Anterior cingulate cortex (tissue), 58 donors: ENCODE data around the gene PKP2.

ENCODE experiments used
- DNase-seq, 58 donors: peaks; one replicate each; lab custom pipeline; 2025; lab: John Stamatoyannopoulos, UW

The PKP2 gene

DNA sequence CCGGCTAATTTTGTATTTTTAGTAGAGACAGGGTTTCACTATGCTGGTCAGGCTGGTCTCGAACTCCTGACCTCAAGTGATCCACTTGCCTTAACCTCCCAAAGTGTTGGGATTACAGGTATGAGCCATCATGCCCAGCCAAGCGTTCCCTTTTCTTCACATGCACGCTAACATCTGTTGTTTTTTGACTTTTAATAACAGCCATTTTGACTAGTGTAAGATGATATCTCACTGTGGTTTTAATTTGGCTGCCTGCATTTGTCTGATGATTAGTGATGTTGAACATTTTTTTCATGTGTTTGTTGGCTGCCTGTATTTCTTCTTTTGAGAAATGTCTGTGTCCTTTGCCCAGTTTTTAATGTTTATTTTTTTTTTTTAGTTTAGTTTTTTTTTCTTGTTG lies 130.7 kb downstream of the PKP2 start:
- DNase-seq: no peak

DNA sequence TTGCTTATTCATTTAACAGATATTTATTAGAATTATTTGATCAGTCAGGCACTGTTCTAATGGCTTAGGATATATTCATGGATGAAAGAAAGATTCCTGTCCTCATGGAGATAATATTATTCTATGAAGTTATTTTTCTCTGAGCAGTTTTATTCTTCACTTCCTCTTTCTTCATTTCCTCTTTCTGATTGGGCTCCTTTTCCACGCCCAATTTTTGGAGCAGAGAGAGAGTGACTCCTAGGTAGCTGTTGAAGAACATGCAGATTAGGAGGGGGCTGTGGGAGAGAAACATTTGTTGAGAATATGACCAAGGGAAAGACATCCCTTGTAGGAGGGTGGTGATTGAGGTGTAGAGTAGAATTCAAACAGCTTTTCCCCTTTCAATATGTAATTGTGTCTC lies 134.9 kb downstream of the PKP2 start:
- DNase-seq: no peak

DNA sequence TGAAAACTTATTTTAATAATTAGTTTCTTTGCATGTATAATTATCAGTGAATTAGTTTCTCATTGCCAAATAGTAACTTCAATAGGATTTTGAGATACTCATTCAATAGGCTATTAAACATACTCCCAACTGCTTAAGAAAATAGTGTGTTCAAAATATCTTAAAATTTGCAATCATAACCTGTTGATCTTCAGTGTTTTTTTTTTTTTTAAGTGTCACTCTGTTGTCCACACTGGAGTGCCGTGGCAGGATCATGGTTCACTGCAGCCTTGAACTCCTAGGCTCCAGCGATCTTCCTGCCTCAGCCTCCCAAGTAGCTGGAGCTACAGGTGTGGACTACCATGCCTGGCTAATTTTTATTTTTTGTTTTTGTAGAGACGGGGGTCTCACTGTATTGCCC lies 139.4 kb downstream of the PKP2 start:
- no peak for DNase-seq

DNA sequence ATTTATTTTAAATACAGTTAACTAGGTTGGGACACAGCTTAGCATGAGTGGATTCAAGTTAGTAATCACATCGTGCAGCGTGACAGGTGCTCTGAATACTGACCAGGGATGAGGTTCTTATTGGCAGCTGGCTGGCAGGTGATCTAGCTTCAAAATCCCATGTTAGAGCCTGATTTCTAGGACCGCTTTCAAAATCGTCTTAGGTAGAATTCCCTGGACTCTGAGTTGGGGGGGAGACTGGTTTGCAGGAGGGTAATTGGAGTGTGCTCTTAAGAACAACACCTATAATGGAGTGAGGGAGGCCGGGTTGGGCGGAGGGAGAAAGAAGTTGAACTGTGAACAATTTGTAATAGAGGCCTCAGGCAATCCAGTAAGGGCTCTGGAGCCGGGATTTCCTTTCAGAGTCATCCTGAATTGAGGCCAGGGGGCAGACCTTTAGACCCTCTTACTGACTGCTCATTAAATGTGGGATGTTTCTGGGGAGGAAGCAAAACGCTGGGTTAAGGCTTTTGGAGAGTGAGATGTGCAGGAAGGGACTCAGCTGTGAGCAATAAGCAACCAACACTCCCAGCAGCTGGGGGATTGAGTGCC lies 140.0 kb downstream of the PKP2 start:
- peak in 1 of 58 donors; percentile 22 for DNase-seq

DNA sequence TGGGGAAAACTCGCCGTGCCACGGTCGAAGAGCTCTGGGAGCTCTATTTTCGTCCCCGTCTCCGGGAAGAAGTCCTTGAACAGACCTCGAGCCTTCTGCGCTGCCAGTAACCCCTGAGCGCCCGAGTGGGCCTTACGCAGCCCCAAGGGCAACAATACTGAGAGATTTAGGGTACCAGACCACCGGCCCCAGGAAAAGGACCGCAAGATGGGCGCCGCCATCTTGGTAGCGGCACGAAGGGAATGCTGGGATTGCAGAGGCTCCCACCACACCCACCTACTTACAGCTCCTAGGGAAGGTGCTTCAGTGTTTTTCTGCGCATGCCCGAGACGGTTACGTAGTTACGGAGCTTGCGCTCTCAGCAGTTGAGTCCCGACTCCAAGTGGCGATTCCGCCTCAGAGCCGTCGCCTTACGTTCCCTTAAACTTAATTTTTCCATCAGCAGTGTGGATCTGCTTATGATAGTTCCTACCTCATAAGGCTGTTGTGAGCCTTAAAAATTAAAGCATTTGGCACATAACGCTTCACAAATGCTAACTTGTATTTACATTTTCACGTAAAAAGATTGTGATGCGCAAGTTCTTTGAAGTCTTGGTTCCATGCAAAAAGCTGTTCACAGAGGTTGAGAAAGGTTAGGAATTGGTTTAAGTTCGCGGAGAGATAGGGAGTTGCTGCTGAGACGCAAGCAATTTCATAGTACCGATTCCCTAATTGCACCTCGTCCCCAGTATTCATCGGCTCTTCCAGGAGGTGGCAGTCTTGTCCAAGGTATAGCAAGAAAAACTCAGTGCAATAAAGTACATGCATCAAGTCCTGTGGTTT lies 140.7 kb downstream of the PKP2 start, which contains the start of gene YARS2:
Gene YARS2 (minus strand): TSS at position 244 of the 822 bp plus-strand sequence. CDS start 23 bp downstream, at position 221.
- DNase-seq: peak; percentile 34 to 96 (median 89)

DNA sequence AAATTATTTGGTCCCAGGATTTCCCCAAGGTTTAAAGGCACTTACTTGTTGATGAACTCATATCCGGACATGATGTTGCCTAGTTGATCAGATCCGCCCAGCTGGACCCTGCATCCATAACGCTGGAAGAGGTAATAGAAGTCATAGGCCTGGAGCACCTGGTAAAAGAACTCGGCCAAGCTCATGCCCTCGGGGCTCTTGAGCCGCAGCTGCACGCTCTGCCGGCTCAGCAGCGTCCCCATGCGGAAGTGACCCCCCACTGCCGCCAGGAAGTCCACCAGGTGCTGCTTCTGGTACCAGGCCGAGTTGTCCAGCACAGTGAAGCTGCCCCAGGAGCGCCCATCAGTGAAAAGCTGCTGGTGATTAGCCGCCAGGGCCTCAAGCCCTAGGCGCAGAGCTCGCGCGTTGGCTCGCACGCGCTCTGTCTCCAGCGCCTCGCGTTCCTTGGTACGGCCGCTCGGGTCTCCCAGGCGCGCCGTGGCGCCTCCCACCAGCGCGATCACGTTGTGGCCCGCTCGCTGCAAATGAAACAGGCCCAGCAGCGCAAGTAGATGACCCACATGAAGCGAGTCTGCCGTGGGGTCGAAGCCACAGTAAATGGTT lies 141.4 kb downstream of the PKP2 start:
- DNase-seq: peak in 54 of 58 donors; percentile 31 to 82 (median 67)

DNA sequence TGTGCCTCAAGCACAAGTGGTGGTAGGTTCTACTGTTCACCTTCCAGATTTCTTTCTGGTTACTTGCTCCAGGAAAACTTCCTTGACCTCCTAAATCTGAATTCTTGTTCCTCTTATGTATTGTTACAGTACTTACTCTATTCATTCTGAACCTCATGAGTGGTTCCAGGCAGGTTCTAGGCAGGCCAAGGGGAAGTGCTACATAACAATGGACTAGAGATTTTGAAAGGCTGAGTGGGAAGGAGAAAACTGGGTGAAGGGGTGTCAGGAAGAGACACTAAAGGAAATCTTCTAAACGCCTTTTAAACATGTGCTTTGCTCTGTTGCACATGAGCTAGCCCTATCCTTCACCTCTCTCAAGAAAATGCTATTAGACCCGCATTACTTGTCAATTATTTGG lies 142.5 kb downstream of the PKP2 start:
- no peak for DNase-seq

DNA sequence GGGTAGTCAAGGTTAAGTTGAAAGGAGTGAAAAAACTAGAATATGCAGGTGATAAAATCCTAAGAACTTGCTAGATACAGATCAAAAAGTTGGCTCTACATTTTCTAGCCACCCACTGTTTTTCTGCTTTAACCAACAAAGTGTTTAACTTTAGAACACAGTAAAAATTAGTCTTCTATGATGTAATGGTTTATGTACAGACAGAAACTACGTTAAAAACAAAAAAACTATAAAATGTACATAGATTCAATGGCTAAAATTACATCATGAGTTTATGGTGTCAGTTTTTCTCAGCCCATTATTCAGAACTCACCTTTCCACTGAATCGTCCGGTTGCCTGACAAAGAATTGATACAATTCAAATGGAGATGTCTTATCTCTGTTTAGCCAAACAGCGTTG lies 143.0 kb downstream of the PKP2 start:
- no peak for DNase-seq

DNA sequence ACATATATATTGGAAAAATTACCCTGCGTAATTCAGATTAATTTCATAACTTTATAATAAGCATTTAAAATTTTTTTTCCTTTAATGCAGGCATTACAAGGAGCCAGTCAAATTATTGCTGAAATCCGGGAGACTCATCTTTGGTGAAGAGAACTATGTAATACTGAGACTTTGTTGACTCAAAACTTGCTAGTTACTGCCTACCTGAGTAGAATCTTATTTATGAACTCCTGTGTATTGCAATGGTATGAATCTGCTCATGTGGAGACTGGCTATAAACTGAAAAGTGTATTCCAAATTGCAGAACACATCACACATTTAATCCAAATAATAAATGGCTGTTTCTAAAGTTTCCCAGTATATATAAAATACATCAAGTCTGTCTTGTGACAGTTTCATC lies 153.3 kb downstream of the PKP2 start:
- no peak for DNase-seq

DNA sequence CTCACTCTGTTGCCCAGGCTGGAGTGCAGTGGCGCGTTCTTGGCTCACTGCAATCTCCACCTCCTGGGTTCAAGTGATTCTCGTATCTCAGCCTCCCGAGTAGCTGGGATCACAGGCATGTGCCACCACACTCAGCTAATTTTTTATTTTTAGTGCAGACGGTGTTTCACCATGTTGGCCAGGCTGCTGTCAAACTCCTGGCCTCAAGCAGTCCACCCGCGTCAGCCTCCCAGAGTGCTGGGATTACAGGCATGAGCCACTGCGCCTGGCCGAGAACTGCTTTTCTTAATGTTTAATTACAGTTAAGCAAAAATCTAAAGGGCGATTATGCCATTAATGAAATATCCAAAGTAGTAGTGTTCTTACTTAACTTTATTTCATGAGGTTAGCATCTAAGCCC lies 154.4 kb downstream of the PKP2 start:
- no peak for DNase-seq
